HG03025 (cell line): Measurements from ENCODE around the gene GPR50.

ENCODE experiments used
- ATAC-seq: cut with Tn5 transposase; IDR thresholded peaks from one replicate; pipeline ENCODE4 v1.9.1; 2021; ENCODE audit warnings: mild to moderate bottlenecking, moderate library complexity; ENCODE audit not compliant: unreplicated experiment, low FRiP score

GPR50 gene

GRCh38 chrX:151176231-151176750 is at the start of gene GPR50:
GPR50 (plus strand) TSS chrX:151176584; CDS start chrX:151176722, 138 bp downstream.
- no peak for ATAC-seq

GRCh38 chrX:151132531-151132930 is 43.9 kb upstream of the GPR50 start:
- ATAC-seq: no peak

- peak; percentile 72 for ATAC-seq
Measured at GRCh38 chrX:151151665-151152267, 24.6 kb upstream of the GPR50 start.

GRCh38 chrX:151153086-151153485 is 23.3 kb upstream of the GPR50 start:
- ATAC-seq: no peak

GRCh38 chrX:151153667-151154066 is 22.7 kb upstream of the GPR50 start:
- no peak for ATAC-seq

- ATAC-seq: no peak
Measured at GRCh38 chrX:151155234-151155633, 21.1 kb upstream of the GPR50 start.

- no peak for ATAC-seq
Measured at GRCh38 chrX:151161690-151162089, 14.7 kb upstream of the GPR50 start.

GRCh38 chrX:151167791-151168345 is 8.5 kb upstream of the GPR50 start:
- ATAC-seq: no peak

- no peak for ATAC-seq
Measured at GRCh38 chrX:151169783-151170182, 6.6 kb upstream of the GPR50 start.

- no peak for ATAC-seq
Measured at GRCh38 chrX:151174581-151175282, 1.7 kb upstream of the GPR50 start.

GRCh38 chrX:151175283-151176062 is 911 bp upstream of the GPR50 start:
- ATAC-seq: no peak

GRCh38 chrX:151177141-151178027 is 1.0 kb downstream of the GPR50 start:
- ATAC-seq: no peak

- ATAC-seq: no peak
Measured at GRCh38 chrX:151178746-151179145, 2.4 kb downstream of the GPR50 start.

- ATAC-seq: no peak
Measured at GRCh38 chrX:151180400-151180799, 4.0 kb downstream of the GPR50 start.

GRCh38 chrX:151181088-151181487 is 4.7 kb downstream of the GPR50 start:
- ATAC-seq: no peak

GRCh38 chrX:151183233-151183753 is 6.9 kb downstream of the GPR50 start:
- ATAC-seq: no peak

- ATAC-seq: no peak
Measured at GRCh38 chrX:151183912-151184565, 7.7 kb downstream of the GPR50 start.

- ATAC-seq: no peak
Measured at GRCh38 chrX:151184705-151185104, 8.3 kb downstream of the GPR50 start.

- ATAC-seq: no peak
Measured at GRCh38 chrX:151206871-151207270, 30.5 kb downstream of the GPR50 start.
